ENCODE data around the gene NFIC.
"Not testable (repeated sequence)": the region's sequence is repeated elsewhere in the genome, so short reads cannot be mapped to it uniquely, and the experiment has no call there.

The NFIC gene

GRCh38 chr19:3365836-3366752 is at the start of gene NFIC:
NFIC (plus strand) TSS chr19:3366583; CDS start chr19:3366637, 54 bp downstream.
- no peak for DNase-seq (ENCODE audit: low read depth in 2 of 2)

- no peak for DNase-seq (ENCODE audit: low read depth in 2 of 2)
These were observed 49.6 kb upstream of the NFIC start for GRCh38 chr19:3316659-3317207.

GRCh38 chr19:3319643-3320353 is 46.6 kb upstream of the NFIC start:
- DNase-seq (ENCODE audit: low read depth in 2 of 2), result no peak

- DNase-seq (ENCODE audit: low read depth in 2 of 2), result no peak
These were observed 46.1 kb upstream of the NFIC start for GRCh38 chr19:3320354-3320670.

- DNase-seq (ENCODE audit: low read depth in 2 of 2), result no peak
These were observed 45.5 kb upstream of the NFIC start for GRCh38 chr19:3320853-3321252.

GRCh38 chr19:3321696-3322095 is 44.7 kb upstream of the NFIC start:
- DNase-seq (ENCODE audit: low read depth in 2 of 2), result no peak

GRCh38 chr19:3322199-3322978 is 44.0 kb upstream of the NFIC start:
- DNase-seq (ENCODE audit: low read depth in 2 of 2), result no peak

- no peak for DNase-seq (ENCODE audit: low read depth in 2 of 2)
These were observed 43.4 kb upstream of the NFIC start for GRCh38 chr19:3323026-3323425.

- no peak for DNase-seq (ENCODE audit: low read depth in 2 of 2)
These were observed 42.7 kb upstream of the NFIC start for GRCh38 chr19:3323658-3324057.

- DNase-seq (ENCODE audit: low read depth in 2 of 2), result peak; percentile 51 to 53
These were observed 42.0 kb upstream of the NFIC start for GRCh38 chr19:3324405-3324856.

- no peak for DNase-seq (ENCODE audit: low read depth in 2 of 2)
These were observed 40.9 kb upstream of the NFIC start for GRCh38 chr19:3325451-3325850.

GRCh38 chr19:3328743-3329142 is 37.6 kb upstream of the NFIC start:
- DNase-seq (ENCODE audit: low read depth in 2 of 2), result no peak

- no peak for DNase-seq (ENCODE audit: low read depth in 2 of 2)
These were observed 36.3 kb upstream of the NFIC start for GRCh38 chr19:3330047-3330446.

- DNase-seq (ENCODE audit: low read depth in 2 of 2), result not testable (repeated sequence)
These were observed 34.2 kb upstream of the NFIC start for GRCh38 chr19:3332232-3332631.

- no peak for DNase-seq (ENCODE audit: low read depth in 2 of 2)
These were observed 33.3 kb upstream of the NFIC start for GRCh38 chr19:3333020-3333583.

GRCh38 chr19:3333662-3334061 is 32.7 kb upstream of the NFIC start:
- DNase-seq (ENCODE audit: low read depth in 2 of 2), result no peak

- not testable (repeated sequence) for DNase-seq (ENCODE audit: low read depth in 2 of 2)
These were observed 31.5 kb upstream of the NFIC start for GRCh38 chr19:3334749-3335430.

- DNase-seq (ENCODE audit: low read depth in 2 of 2), result no peak
These were observed 30.7 kb upstream of the NFIC start for GRCh38 chr19:3335431-3336350.

GRCh38 chr19:3336351-3336679 is 30.1 kb upstream of the NFIC start:
- no peak for DNase-seq (ENCODE audit: low read depth in 2 of 2)
